ENCODE data around the gene CACNA1F.

The CACNA1F gene

GRCh38 chrX:49230500-49231232 is 2.5 kb downstream of the CACNA1F start:
- no peaks in the 10 kb centered on the region for H3K9me3 ChIP-seq (ENCODE audit: control insufficient read depth, insufficient read depth, low read length)
- H3K36me3 ChIP-seq (ENCODE audit: insufficient read depth, low read length) = no peaks in the 10 kb centered on the region
- H3K9ac ChIP-seq (ENCODE audit: low read depth, low read length) = peak overlapping the region; percentile 73
- no peaks in the 10 kb centered on the region; the same call in 1 of the 2 replicates for H3K4me1 ChIP-seq (ENCODE audit: insufficient read depth, low read length)

GRCh38 chrX:49228185-49228584 is 5.0 kb downstream of the CACNA1F start:
- Histone ChIP-seq H3K4me1 (ENCODE audit: insufficient read depth, low read length) (no peaks in the 10 kb centered on the region; the same call in 1 of the 2 replicates), H3K9me3 (ENCODE audit: control insufficient read depth, insufficient read depth, low read length) (no peaks in the 10 kb centered on the region), H3K9ac (ENCODE audit: low read depth, low read length) (peak overlapping the region; percentile 42; the same call in 1 of the 2 replicates), H3K36me3 (ENCODE audit: insufficient read depth, low read length) (no peaks in the 10 kb centered on the region)

GRCh38 chrX:49227726-49228125 is 5.4 kb downstream of the CACNA1F start:
- Histone ChIP-seq H3K4me1 (ENCODE audit: insufficient read depth, low read length) (no peaks in the 10 kb centered on the region; the same call in 1 of the 2 replicates), H3K9ac (ENCODE audit: low read depth, low read length) (no peak overlapping the region), H3K36me3 (ENCODE audit: insufficient read depth, low read length) (no peaks in the 10 kb centered on the region), H3K9me3 (ENCODE audit: control insufficient read depth, insufficient read depth, low read length) (no peaks in the 10 kb centered on the region)

- no peak overlapping the region for H3K9ac ChIP-seq (ENCODE audit: low read depth, low read length)
- H3K9me3 ChIP-seq (ENCODE audit: control insufficient read depth, insufficient read depth, low read length) = no peaks in the 10 kb centered on the region
- no peaks in the 10 kb centered on the region; the same call in 1 of the 2 replicates for H3K4me1 ChIP-seq (ENCODE audit: insufficient read depth, low read length)
- no peaks in the 10 kb centered on the region for H3K36me3 ChIP-seq (ENCODE audit: insufficient read depth, low read length)
Observed at GRCh38 chrX:49226946-49227345, 6.2 kb downstream of the CACNA1F start.

- H3K9ac ChIP-seq (ENCODE audit: low read depth, low read length) = no peak overlapping the region
- H3K36me3 ChIP-seq (ENCODE audit: insufficient read depth, low read length) = no peaks in the 10 kb centered on the region
- no peaks in the 10 kb centered on the region for H3K4me1 ChIP-seq (ENCODE audit: insufficient read depth, low read length)
- no peaks in the 10 kb centered on the region for H3K9me3 ChIP-seq (ENCODE audit: control insufficient read depth, insufficient read depth, low read length)
Observed at GRCh38 chrX:49225858-49226257, 7.3 kb downstream of the CACNA1F start.

- Histone ChIP-seq H3K4me1 (ENCODE audit: insufficient read depth, low read length) (no peaks in the 10 kb centered on the region), H3K36me3 (ENCODE audit: insufficient read depth, low read length) (no peaks in the 10 kb centered on the region), H3K9me3 (ENCODE audit: control insufficient read depth, insufficient read depth, low read length) (no peaks in the 10 kb centered on the region)
Observed at GRCh38 chrX:49221868-49222267, 11.3 kb downstream of the CACNA1F start.

GRCh38 chrX:49220100-49220499 is 13.0 kb downstream of the CACNA1F start:
- Histone ChIP-seq H3K9me3 (ENCODE audit: control insufficient read depth, insufficient read depth, low read length) (no peaks in the 10 kb centered on the region), H3K4me1 (ENCODE audit: insufficient read depth, low read length) (no peaks in the 10 kb centered on the region), H3K36me3 (ENCODE audit: insufficient read depth, low read length) (no peaks in the 10 kb centered on the region), H3K9ac (ENCODE audit: low read depth, low read length) (no peak overlapping the region)

More at GRCh38 chrX:49221868-49222267, 11.3 kb downstream of the CACNA1F start:
- no peak overlapping the region for H3K9ac ChIP-seq (ENCODE audit: low read depth, low read length)

GRCh38 chrX:49214996-49215526 is 18.1 kb downstream of the CACNA1F start:
- Histone ChIP-seq H3K9me3 (ENCODE audit: control insufficient read depth, insufficient read depth, low read length) (no peaks in the 10 kb centered on the region), H3K36me3 (ENCODE audit: insufficient read depth, low read length) (no peaks in the 10 kb centered on the region), H3K4me1 (ENCODE audit: insufficient read depth, low read length) (no peaks in the 10 kb centered on the region), H3K9ac (ENCODE audit: low read depth, low read length) (no peak overlapping the region)

GRCh38 chrX:49214416-49214815 is 18.7 kb downstream of the CACNA1F start:
- Histone ChIP-seq H3K9me3 (ENCODE audit: control insufficient read depth, insufficient read depth, low read length) (no peaks in the 10 kb centered on the region), H3K9ac (ENCODE audit: low read depth, low read length) (no peak overlapping the region), H3K36me3 (ENCODE audit: insufficient read depth, low read length) (no peaks in the 10 kb centered on the region), H3K4me1 (ENCODE audit: insufficient read depth, low read length) (peaks cover 2% of the 10 kb centered on the region; the same call in 1 of the 2 replicates)

- Histone ChIP-seq H3K36me3 (ENCODE audit: insufficient read depth, low read length) (no peaks in the 10 kb centered on the region), H3K4me1 (ENCODE audit: insufficient read depth, low read length) (peaks cover 8% of the 10 kb centered on the region; the same call in 1 of the 2 replicates), H3K9ac (ENCODE audit: low read depth, low read length) (no peak overlapping the region), H3K9me3 (ENCODE audit: control insufficient read depth, insufficient read depth, low read length) (no peaks in the 10 kb centered on the region)
Observed at GRCh38 chrX:49212861-49213260, 20.3 kb downstream of the CACNA1F start.

GRCh38 chrX:49212209-49212608 is 20.9 kb downstream of the CACNA1F start:
- Histone ChIP-seq H3K36me3 (ENCODE audit: insufficient read depth, low read length) (no peaks in the 10 kb centered on the region), H3K9ac (ENCODE audit: low read depth, low read length) (no peak overlapping the region), H3K4me1 (ENCODE audit: insufficient read depth, low read length) (peaks cover 8% of the 10 kb centered on the region; the same call in 1 of the 2 replicates), H3K9me3 (ENCODE audit: control insufficient read depth, insufficient read depth, low read length) (no peaks in the 10 kb centered on the region)

- H3K36me3 ChIP-seq (ENCODE audit: insufficient read depth, low read length) = no peaks in the 10 kb centered on the region
Observed at GRCh38 chrX:49211074-49211473, 22.1 kb downstream of the CACNA1F start.

GRCh38 chrX:49210406-49210805 is 22.7 kb downstream of the CACNA1F start:
- Histone ChIP-seq H3K9me3 (ENCODE audit: control insufficient read depth, insufficient read depth, low read length) (no peaks in the 10 kb centered on the region), H3K36me3 (ENCODE audit: insufficient read depth, low read length) (no peaks in the 10 kb centered on the region), H3K4me1 (ENCODE audit: insufficient read depth, low read length) (peaks cover 8% of the 10 kb centered on the region; the same call in 1 of the 2 replicates), H3K9ac (ENCODE audit: low read depth, low read length) (no peak overlapping the region)

More at GRCh38 chrX:49211074-49211473, 22.1 kb downstream of the CACNA1F start:
- Histone ChIP-seq H3K9me3 (ENCODE audit: control insufficient read depth, insufficient read depth, low read length) (no peaks in the 10 kb centered on the region), H3K4me1 (ENCODE audit: insufficient read depth, low read length) (peaks cover 8% of the 10 kb centered on the region; the same call in 1 of the 2 replicates), H3K9ac (ENCODE audit: low read depth, low read length) (no peak overlapping the region)

- H3K36me3 ChIP-seq (ENCODE audit: insufficient read depth, low read length) = no peaks in the 10 kb centered on the region
- H3K9ac ChIP-seq (ENCODE audit: low read depth, low read length) = peak overlapping the region; percentile 53
- H3K4me1 ChIP-seq (ENCODE audit: insufficient read depth, low read length) = peaks cover 8% of the 10 kb centered on the region; the same call in 1 of the 2 replicates
- no peaks in the 10 kb centered on the region for H3K9me3 ChIP-seq (ENCODE audit: control insufficient read depth, insufficient read depth, low read length)
Observed at GRCh38 chrX:49209434-49210251, 23.5 kb downstream of the CACNA1F start.

Data from ES-I3 (cell line).